CD4-positive, alpha-beta T cell treated with Interferon alpha-2 for 1 hour (primary cell): ENCODE measurements around the gene OGFOD3.
"Not testable (repeated sequence)": the region's sequence is repeated elsewhere in the genome, so short reads cannot be mapped to it uniquely, and the experiment has no call there.

Experiments used
- DNase-seq, 2 donors: peaks; one replicate each; pipeline ENCODE4 v3.0.0-alpha.2; 2020 to 2022

OGFOD3 gene

GRCh38 chr17:82350182-82351030 is 68.0 kb downstream of the OGFOD3 start:
- peak in 1 of 2 donors; percentile 44 for DNase-seq

DNA sequence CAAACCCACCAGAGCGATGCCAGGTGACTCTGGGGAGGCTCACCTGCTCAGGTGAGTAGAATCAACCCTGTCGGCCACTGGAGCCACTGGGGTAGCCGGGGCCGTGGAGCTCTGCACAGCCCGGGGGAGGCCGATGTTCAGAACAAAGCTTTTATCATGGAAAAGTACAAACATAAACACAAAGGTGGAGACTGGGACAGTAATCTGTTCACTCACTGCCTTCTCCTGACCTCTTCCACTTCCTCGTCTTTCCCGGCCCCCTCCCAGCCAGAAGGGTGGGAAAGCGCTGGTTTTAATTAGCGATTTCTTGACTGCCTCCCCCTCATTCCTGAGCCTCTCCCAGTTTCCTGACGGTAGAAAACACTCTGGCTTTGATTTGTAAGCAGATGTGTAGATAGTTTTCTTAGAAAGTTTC is 69.1 kb downstream of the OGFOD3 start:
- no peak for DNase-seq

- DNase-seq, result no peak
These were observed 69.5 kb downstream of the OGFOD3 start for GRCh38 chr17:82348866-82349265.

GRCh38 chr17:82348434-82348833 is 70.0 kb downstream of the OGFOD3 start:
- no peak for DNase-seq

DNA sequence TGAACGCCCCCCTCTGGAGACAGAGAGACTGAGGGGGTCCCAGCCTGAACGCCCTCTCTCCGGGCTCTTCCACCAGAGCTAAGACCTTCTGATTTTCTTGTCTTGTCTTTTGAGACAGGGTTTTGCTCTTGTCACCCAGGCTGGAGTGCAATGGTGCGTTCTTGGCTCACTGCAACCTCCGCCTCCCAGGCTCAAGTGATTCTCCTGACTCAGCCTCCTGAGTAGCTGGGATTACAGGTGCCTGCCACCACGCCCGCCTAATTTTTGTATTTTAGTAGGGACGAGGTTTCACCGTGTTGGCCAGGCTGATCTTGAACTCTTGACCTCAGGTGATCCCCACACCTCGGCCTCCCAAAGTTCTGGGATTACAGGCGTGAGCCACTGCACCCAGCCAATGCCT is 70.4 kb downstream of the OGFOD3 start:
- DNase-seq, result not testable (repeated sequence)

DNA sequence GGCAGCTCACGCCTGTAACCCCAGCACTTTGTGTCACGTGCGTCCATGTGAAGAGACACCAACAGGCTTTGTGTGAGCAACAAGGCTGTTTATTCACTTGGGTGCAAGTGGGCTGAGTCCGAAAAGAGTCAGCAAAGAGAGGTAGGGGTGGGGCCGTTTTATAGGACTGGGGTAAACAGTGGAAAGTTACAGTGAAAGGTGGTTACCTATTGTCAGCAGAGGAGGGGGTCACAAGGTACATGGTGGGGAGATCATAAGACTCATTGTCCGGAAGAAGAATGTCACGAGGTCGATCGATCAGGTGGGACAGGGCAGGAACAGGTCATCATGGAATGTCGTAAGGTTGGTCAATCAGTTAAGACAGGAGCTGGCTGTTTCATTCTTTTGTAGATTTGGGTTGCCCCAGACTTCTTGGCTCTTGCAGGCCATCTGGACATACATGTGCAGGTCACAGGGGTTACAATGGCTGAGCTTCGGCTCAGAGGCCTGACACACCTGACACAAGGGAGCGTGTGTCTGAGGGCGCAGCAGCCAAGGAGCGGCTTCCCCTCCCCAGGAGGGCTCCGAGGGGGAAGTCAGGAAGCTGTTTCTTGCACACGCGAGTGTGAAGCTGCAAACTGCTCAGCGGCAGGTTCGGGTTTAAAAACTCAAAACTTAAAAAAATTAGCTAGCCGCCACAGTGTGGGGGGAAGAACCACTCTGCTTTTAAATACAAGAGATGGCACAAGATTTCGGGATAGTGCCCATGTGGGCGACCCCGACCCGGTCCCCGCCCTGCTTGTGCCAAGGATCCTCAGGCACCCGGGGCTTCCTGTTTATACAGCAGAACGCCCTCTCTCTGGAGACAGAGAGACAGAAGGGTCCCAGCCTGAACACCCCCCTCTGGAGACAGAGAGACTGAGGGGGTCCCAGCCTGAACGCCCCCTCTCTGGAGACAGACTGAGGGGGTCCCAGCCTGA is 71.8 kb downstream of the OGFOD3 start:
- no peak for DNase-seq

- no peak for DNase-seq
These were observed 73.0 kb downstream of the OGFOD3 start for GRCh38 chr17:82345151-82345976.

- DNase-seq, result no peak
These were observed 74.0 kb downstream of the OGFOD3 start for GRCh38 chr17:82344175-82344907.

- no peak for DNase-seq
These were observed 74.8 kb downstream of the OGFOD3 start for GRCh38 chr17:82343560-82343959.

DNA sequence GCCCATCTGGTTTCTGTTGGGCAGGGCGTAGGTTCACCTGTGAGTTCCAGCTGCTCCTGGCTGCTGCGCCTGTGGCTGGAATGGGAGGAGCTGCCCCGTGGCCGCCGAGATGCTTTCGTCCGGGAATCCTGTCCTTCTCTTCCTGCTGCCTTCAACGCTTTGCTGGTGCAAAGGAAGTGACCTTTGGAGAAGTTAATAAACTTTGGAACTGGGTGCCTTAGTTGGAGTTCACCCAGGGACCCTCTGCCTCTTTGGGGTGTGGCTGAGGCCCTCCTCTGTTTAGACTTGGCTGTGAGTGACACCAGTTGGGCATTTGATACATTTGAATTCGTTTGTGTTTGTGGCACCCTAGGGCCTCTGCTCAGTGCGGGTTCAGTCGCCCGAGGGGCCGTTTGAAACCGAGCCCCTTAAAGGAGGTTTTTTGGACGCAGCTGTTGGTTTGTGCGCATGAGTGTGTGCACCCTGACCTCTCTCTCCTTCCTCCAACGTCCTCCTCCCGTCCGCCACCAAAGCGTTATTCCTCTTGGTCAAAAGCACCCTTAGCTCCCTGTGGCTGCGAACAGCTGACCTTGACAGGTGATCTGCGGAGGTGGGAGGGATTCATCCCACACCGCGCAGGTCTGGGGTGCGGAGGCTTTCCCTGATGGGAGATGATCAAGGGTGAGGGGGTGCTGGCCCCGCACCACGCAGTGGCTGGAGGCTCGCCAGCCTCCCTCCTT is 75.9 kb downstream of the OGFOD3 start:
- DNase-seq, result no peak

GRCh38 chr17:82339634-82340580 is 78.5 kb downstream of the OGFOD3 start:
- DNase-seq, result no peak
